CD4-positive, alpha-beta memory T cell (primary cell): ENCODE results near the gene CHURC1. TPM values are rescaled to one million over a fixed set of nuclear protein-coding genes. Genes with fewer than 3 reads are reported as not detected.

Experiments
- CTCF ChIA-PET: fragments of 350-600 bp; sonication (Branson Sonifier 250); formaldehyde crosslinking; loops from one replicate; lab custom pipeline; 2021; ENCODE audit warnings: inconsistent platforms; ENCODE audit not compliant: partially characterized antibody; lab: Charles Lee
- POLR2A ChIA-PET: fragments of 350-600 bp; sonication (Branson Sonifier 250); formaldehyde crosslinking; loops from one replicate; lab custom pipeline; 2021; ENCODE audit not compliant: partially characterized antibody; lab: Charles Lee
- DNase-seq, 5 donors: peaks; one replicate each; pipeline versions ENCODE4 v3.0.0 to v3.0.0-alpha.2; 2020 to 2022; ENCODE audit warnings: mixed read lengths in 1 of 5
- H3K27ac ChIP-seq: one replicate; pipeline ENCODE4 v1.7.0; 2013; ENCODE audit warnings: low read depth, low read length
- H3K27me3 ChIP-seq: 2 replicates; pipeline ENCODE4 v1.7.0; 2013; ENCODE audit warnings: mild to moderate bottlenecking, low read length, moderate library complexity; ENCODE audit not compliant: insufficient read depth
- H3K36me3 ChIP-seq: 2 replicates; pipeline ENCODE4 v1.7.0; 2013; ENCODE audit warnings: mild to moderate bottlenecking, low read length, moderate library complexity; ENCODE audit not compliant: insufficient read depth
- H3K4me1 ChIP-seq: 2 replicates; pipeline ENCODE4 v1.7.0; 2013; ENCODE audit warnings: mild to moderate bottlenecking, low read length, moderate library complexity; ENCODE audit not compliant: insufficient read depth
- H3K4me3 ChIP-seq, 2 donors: one replicate each; pipeline ENCODE4 v1.7.0; 2013; ENCODE audit warnings: low read length in 2 of 2, mild to moderate bottlenecking in 1 of 2
- H3K9me3 ChIP-seq, 2 donors: one replicate each; pipeline ENCODE4 v1.7.0; 2013; ENCODE audit warnings: low read length in 2 of 2, control low read depth in 1 of 2; ENCODE audit not compliant: control insufficient read depth in 1 of 2
- H3K27ac Mint-ChIP-seq, 7 donors: one replicate each; pipeline ENCODE4 v1.8.0; 2020 to 2021; ENCODE audit warnings: mixed read lengths in 7 of 7, mild to moderate bottlenecking in 6 of 7, inconsistent platforms in 3 of 7, moderate library complexity in 3 of 7
- H3K27me3 Mint-ChIP-seq, 2 donors: one replicate each; pipeline ENCODE4 v1.8.0; 2020 to 2021; ENCODE audit warnings: mixed read lengths in 2 of 2
- H3K36me3 Mint-ChIP-seq, 2 donors: one replicate each; pipeline ENCODE4 v1.8.0; 2020 to 2021; ENCODE audit warnings: mixed read lengths in 2 of 2, inconsistent platforms in 1 of 2, mild to moderate bottlenecking in 1 of 2
- H3K4me1 Mint-ChIP-seq, 4 donors: one replicate each; pipeline ENCODE4 v1.8.0; 2020 to 2021; ENCODE audit warnings: mixed read lengths in 4 of 4, mild to moderate bottlenecking in 1 of 4
- H3K4me3 Mint-ChIP-seq, 8 donors: one replicate each; pipeline ENCODE4 v1.8.0; 2020 to 2021; ENCODE audit warnings: mixed read lengths in 8 of 8, mild to moderate bottlenecking in 7 of 8, moderate library complexity in 6 of 8, inconsistent platforms in 3 of 8
- H3K9me3 Mint-ChIP-seq, 8 donors: one replicate each; pipeline ENCODE4 v1.8.0; 2020 to 2021; ENCODE audit warnings: mixed read lengths in 8 of 8, mild to moderate bottlenecking in 5 of 8, inconsistent platforms in 3 of 8, moderate library complexity in 1 of 8
- intact Hi-C: fragments of 100-400 bp; cut with micrococcal nuclease; formaldehyde crosslinking; loops from one replicate; pipeline ENCODE4 v1.15.1; 2023
- polyA plus RNA-seq, 2 donors: library from polyadenylated mRNA; unstranded; fragments of 300-500 nt; fragmentation: Illumina TruSeq; gene quantifications; one replicate each; pipeline ENCODE4 v1.2.3, GENCODE V29; 2021
- total RNA-seq, 2 experiments: library from RNA; stranded (reverse); gene quantifications; one replicate each; pipeline ENCODE4 v1.2.3, GENCODE V29; 2021

The CHURC1 gene
- total and polyA plus RNA-seq, 4 experiments from 2014 or later: 112 to 176 (median 132) TPM

DNA sequence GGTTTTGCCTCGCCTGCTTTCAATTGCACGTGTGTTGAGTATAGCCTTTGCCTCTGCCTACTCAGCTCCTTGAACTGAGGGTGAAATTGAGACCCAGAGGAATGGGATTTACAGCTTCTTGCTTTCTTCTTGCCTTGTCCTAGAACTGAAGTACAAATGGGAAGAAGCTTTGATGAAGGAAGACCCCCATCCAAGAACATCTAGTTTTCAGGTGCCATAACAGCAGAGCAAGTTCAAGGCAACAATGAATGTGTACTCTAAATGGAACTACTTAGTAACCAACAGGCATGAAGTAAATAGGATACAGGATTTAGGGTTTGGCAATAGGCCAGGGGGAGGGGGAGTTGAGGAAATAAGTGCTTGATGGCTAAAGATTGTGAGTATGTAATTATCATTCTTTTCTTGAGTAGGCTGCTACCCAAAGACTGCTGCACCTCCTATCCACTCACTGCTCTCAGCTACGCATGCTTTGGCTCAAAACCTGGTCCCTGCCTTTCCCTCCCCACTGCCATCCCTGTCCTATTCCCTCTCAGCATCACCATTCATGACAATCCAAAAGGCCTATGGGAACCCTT, 26.2 kb downstream of the CHURC1 start:
- Histone ChIP-seq H3K36me3 (peaks cover 17% of the 10 kb centered on the region), H3K4me1 (peaks cover 10% of the 10 kb centered on the region)
- intact Hi-C loops: no loop called here

DNA sequence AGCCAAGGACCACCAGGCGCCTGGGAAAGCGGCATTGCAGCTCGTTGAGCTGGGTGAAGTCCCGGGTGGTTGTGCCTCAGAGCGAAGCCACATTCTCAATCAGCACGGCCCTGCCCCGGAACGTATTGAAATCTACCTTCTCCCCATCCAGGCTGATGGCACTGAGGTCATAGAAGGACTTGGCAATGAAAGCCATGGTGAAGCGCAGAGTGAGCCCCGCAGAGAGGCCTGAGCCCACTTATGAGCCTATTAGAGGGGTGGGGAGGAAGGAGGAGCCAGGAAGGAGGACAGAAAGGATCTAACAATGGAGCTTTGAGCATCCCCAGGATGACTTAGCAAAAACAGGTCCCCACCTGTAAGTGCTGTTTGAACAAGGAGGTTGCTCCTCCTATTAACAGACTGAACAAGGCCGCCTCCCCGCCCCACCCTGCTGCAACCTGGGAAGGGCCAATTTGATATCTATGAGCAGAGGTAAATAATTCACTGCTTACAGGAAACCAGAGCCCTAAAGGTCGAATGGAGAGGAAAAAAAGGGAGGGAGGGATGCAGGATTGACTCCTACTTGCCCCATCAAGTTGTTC, 28.4 kb downstream of the CHURC1 start, which contains the start of gene GPX2:
Gene GPX2 (minus strand): TSS at position 215 of the 581 bp plus-strand sequence. CDS start 19 bp downstream, at position 196.
- Mint-ChIP-seq H3K4me1 (peaks cover 33 to 73% (median 52%) of the 10 kb centered on the region in 4 donors), H3K36me3 (peaks cover 41 to 74% of the 10 kb centered on the region in 2 donors)
- CTCF ChIA-PET: interaction anchor here (1.4 to 1.5 kb wide), 2 partner anchors 9 to 11 kb away, joined by 3 read pairs; no protein-coding TSS in a partner anchor

More for the DNA sequence above, 26.2 kb downstream of the CHURC1 start:
- Mint-ChIP-seq H3K36me3 (peaks cover 45 to 82% of the 10 kb centered on the region in 2 donors), H3K27me3 (no peaks in the 10 kb centered on the region), H3K27ac (peak overlapping the region; percentile 42 to 83 (median 72)), H3K4me3 (no peak overlapping the region), H3K9me3 (no peaks in the 10 kb centered on the region), H3K4me1 (peaks cover 36 to 82% (median 61%) of the 10 kb centered on the region in 4 donors)
- no peak overlapping the region for H3K4me3 ChIP-seq
- H3K27ac ChIP-seq: no peak overlapping the region
- ChIA-PET POLR2A (interaction anchor here (1.9 kb wide), 1 partner anchor 13 kb away, joined by 5 read pairs; no protein-coding TSS in a partner anchor), CTCF (interaction anchor here (0.6 to 1.9 kb wide), 5 partner anchors 11 to 46 kb away, joined by 3 to 5 read pairs (median 3); partner anchors contain the start of gene FNTB)
- H3K9me3 ChIP-seq: no peaks in the 10 kb centered on the region
- DNase-seq: no peak
- no peaks in the 10 kb centered on the region for H3K27me3 ChIP-seq

GRCh38 chr14:64943556-64943955, 29.3 kb downstream of the CHURC1 start:
- peaks cover 30 to 67% (median 46%) of the 10 kb centered on the region in 4 donors for H3K4me1 Mint-ChIP-seq
- intact Hi-C loops: no loop called here
- no peaks in the 10 kb centered on the region for H3K27me3 Mint-ChIP-seq
- ChIA-PET CTCF (interaction anchor here (1.2 to 2.0 kb wide), 2 partner anchors 9 to 12 kb away, joined by 4 to 8 read pairs; no protein-coding TSS in a partner anchor), POLR2A (interaction anchor here (1.1 to 1.2 kb wide), 2 partner anchors 29 to 52 kb away, joined by 3 read pairs; no protein-coding TSS in a partner anchor)
- peaks cover 12% of the 10 kb centered on the region for H3K36me3 ChIP-seq
- H3K9me3 Mint-ChIP-seq: no peaks in the 10 kb centered on the region
- no peaks in the 10 kb centered on the region for H3K4me1 ChIP-seq
- no peak overlapping the region for H3K27ac ChIP-seq
- H3K36me3 Mint-ChIP-seq: peaks cover 36 to 73% of the 10 kb centered on the region in 2 donors
- H3K4me3 Mint-ChIP-seq: no peak overlapping the region
- no peaks in the 10 kb centered on the region for H3K9me3 ChIP-seq
- DNase-seq: no peak
- H3K4me3 ChIP-seq: no peak overlapping the region
- H3K27ac Mint-ChIP-seq: peak overlapping the region in 4 of 7 donors; percentile 2 to 78 (median 66)
- H3K27me3 ChIP-seq: no peaks in the 10 kb centered on the region

More for the DNA sequence above, 28.4 kb downstream of the CHURC1 start, which contains the start of gene GPX2:
- POLR2A ChIA-PET: interaction anchor here (1.6 kb wide), 1 partner anchor 28 kb away, joined by 8 read pairs; the partner anchor contains the start of gene CHURC1
- H3K4me3 ChIP-seq: no peak within 1 kb of the TSS
- no peaks in the 10 kb centered on the region for H3K9me3 ChIP-seq
- no peaks in the 10 kb centered on the region for H3K27me3 Mint-ChIP-seq
- H3K27ac ChIP-seq: no peak within 1 kb of the TSS
- H3K27me3 ChIP-seq: no peaks in the 10 kb centered on the region
- peak within 1 kb of the TSS; percentile 2 to 89 (median 62) for H3K27ac Mint-ChIP-seq
- H3K9me3 Mint-ChIP-seq: no peaks in the 10 kb centered on the region
- peak within 1 kb of the TSS in 1 of 8 donors; percentile 42 for H3K4me3 Mint-ChIP-seq
- intact Hi-C loops: no loop called here
- no peaks in the 10 kb centered on the region for H3K4me1 ChIP-seq
- H3K36me3 ChIP-seq: peaks cover 17% of the 10 kb centered on the region
- no peak for DNase-seq

GRCh38 chr14:64944041-64944440, 29.8 kb downstream of the CHURC1 start:
- CTCF ChIA-PET: interaction anchor here (1.2 to 2.0 kb wide), 2 partner anchors 9 to 12 kb away, joined by 4 to 8 read pairs; no protein-coding TSS in a partner anchor
- no peaks in the 10 kb centered on the region for H3K9me3 Mint-ChIP-seq
- no peak for DNase-seq
- H3K36me3 Mint-ChIP-seq: peaks cover 36 to 72% of the 10 kb centered on the region in 2 donors
- no peak overlapping the region for H3K4me3 Mint-ChIP-seq
- peak overlapping the region in 4 of 7 donors; percentile 35 to 68 (median 62) for H3K27ac Mint-ChIP-seq
- H3K4me1 Mint-ChIP-seq: peaks cover 28 to 63% (median 41%) of the 10 kb centered on the region in 4 donors
- H3K4me1 ChIP-seq: no peaks in the 10 kb centered on the region
- no peak overlapping the region for H3K4me3 ChIP-seq
- H3K9me3 ChIP-seq: no peaks in the 10 kb centered on the region
- intact Hi-C loops: no loop called here
- peaks cover 10% of the 10 kb centered on the region for H3K36me3 ChIP-seq
- no peaks in the 10 kb centered on the region for H3K27me3 ChIP-seq
- no peak overlapping the region for H3K27ac ChIP-seq
- POLR2A ChIA-PET: interaction anchor here (1.1 to 1.2 kb wide), 2 partner anchors 29 to 52 kb away, joined by 3 read pairs; no protein-coding TSS in a partner anchor
- no peaks in the 10 kb centered on the region for H3K27me3 Mint-ChIP-seq

- Mint-ChIP-seq H3K36me3 (peaks cover 35 to 69% of the 10 kb centered on the region in 2 donors), H3K27ac (peak overlapping the region in 2 of 7 donors; percentile 32 to 40), H3K4me1 (peaks cover 22 to 56% (median 35%) of the 10 kb centered on the region in 4 donors), H3K9me3 (no peaks in the 10 kb centered on the region), H3K4me3 (no peak overlapping the region), H3K27me3 (no peaks in the 10 kb centered on the region)
- ChIA-PET CTCF (interaction anchor here (1.2 to 2.0 kb wide), 2 partner anchors 8 to 11 kb away, joined by 4 to 8 read pairs; no protein-coding TSS in a partner anchor), POLR2A (interaction anchor here (1.2 kb wide), 1 partner anchor 53 kb away, joined by 3 read pairs; no protein-coding TSS in a partner anchor)
- Histone ChIP-seq H3K4me1 (no peaks in the 10 kb centered on the region), H3K36me3 (peaks cover 9% of the 10 kb centered on the region), H3K27ac (no peak overlapping the region), H3K9me3 (no peaks in the 10 kb centered on the region), H3K27me3 (no peaks in the 10 kb centered on the region), H3K4me3 (no peak overlapping the region)
- DNase-seq: no peak
- intact Hi-C loops: no loop called here
These were observed 30.6 kb downstream of the CHURC1 start for GRCh38 chr14:64944861-64945260.

- Mint-ChIP-seq H3K4me1 (peaks cover 17 to 49% (median 29%) of the 10 kb centered on the region in 4 donors), H3K27ac (peak overlapping the region in 3 of 7 donors; percentile 50 to 72 (median 51)), H3K36me3 (peaks cover 40 to 63% of the 10 kb centered on the region in 2 donors), H3K27me3 (no peaks in the 10 kb centered on the region), H3K4me3 (no peak overlapping the region), H3K9me3 (no peaks in the 10 kb centered on the region)
- intact Hi-C loops: no loop called here
- Histone ChIP-seq H3K4me3 (no peak overlapping the region), H3K9me3 (no peaks in the 10 kb centered on the region), H3K27ac (no peak overlapping the region), H3K36me3 (peaks cover 9% of the 10 kb centered on the region), H3K4me1 (no peaks in the 10 kb centered on the region), H3K27me3 (no peaks in the 10 kb centered on the region)
- no peak for DNase-seq
- ChIA-PET CTCF (interaction anchor here (0.6 kb wide), 1 partner anchor 112 kb away, joined by 3 read pairs; no protein-coding TSS in a partner anchor), POLR2A (interaction anchor here (0.8 kb wide), 1 partner anchor 31 kb away, joined by 3 read pairs; the partner anchor contains the start of gene CHURC1)
These were observed 31.4 kb downstream of the CHURC1 start for GRCh38 chr14:64945431-64946178.
